A375 (cell line): ENCODE data around the gene TSPAN7. TPM values are rescaled to one million over a fixed set of nuclear protein-coding genes. Genes with fewer than 3 reads are reported as not detected.

ENCODE experiments used
- small RNA-seq: library from RNA; depleted of rRNA; stranded (forward); fragments of <200 nt; gene quantifications from one replicate; pipeline ENCODE3, GENCODE V24; 2014
- total RNA-seq: library from RNA; depleted of rRNA; stranded (reverse); fragments of >200 nt; shearing (Covaris generic); gene quantifications from 2 replicates; pipeline ENCODE4 v1.2.3, GENCODE V29; 2014; rRNA removed

The TSPAN7 gene
- total RNA-seq, result not detected in 2 replicates

DNA sequence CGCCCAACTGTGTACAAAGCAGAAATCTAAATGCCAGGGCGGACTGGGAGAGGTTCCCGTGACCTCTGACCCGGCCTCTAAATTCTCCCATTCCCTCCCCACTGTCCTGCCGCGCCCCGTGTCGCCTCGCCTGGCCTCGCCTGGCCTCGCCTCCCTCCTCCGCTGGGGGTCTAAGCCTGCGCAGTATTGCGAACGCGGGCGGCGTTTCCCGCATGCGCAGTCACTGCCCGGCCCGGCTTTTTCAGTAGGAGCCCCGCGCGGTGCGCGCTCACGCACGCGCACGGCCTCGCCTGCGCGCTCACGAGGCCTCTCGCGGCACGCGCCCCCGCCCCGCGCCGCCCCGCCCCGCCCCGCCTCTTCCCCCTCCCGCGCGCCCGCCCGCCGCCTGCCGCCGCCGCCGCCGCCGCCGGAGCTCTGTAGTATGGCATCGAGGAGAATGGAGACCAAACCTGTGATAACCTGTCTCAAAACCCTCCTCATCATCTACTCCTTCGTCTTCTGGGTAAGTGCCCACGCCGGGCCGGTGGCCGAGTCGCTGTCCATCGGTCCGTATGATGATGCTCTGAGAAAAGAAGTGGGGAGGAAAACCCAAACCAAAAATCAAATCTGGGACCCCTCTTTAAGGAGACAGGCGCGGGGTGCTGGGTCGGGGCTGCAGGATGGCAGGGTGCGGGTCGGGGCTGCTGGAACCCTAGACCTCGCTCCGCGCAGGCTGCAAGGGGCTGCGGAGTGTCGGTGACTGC, at the start of gene TSPAN7:
TSPAN7 (plus strand) TSS at position 417 of the 743 bp plus-strand sequence; CDS start at position 422, 5 bp downstream.

Small RNA genes within 50 kb of the gene (small RNA-seq; reads per million reads assigned to genes)
- not detected for gene RNU7-7P

Other genes starting within 250 kb of the TSPAN7 start
- gene RPGR, start 234.0 kb upstream of the TSPAN7 start, total RNA-seq, result 20.7 and 22.3 TPM in 2 replicates
- not detected in 2 replicates for gene OTC, start 208.9 kb upstream of the TSPAN7 start, total RNA-seq
- 82.4 and 82.6 TPM in 2 replicates for gene MID1IP1, start 239.9 kb downstream of the TSPAN7 start, total RNA-seq